ENCODE measurements around the gene CEP135.
"Not testable (repeated sequence)": the region's sequence is repeated elsewhere in the genome, so short reads cannot be mapped to it uniquely, and the experiment has no call there.

The CEP135 gene

GRCh38 chr4:56008206-56008605 lies 59.5 kb downstream of the CEP135 start:
- no peak for DNase-seq (ENCODE audit: low spot score)

- DNase-seq (ENCODE audit: low spot score): no peak
Observed at GRCh38 chr4:56026596-56026995, 77.9 kb downstream of the CEP135 start.

- no peak for DNase-seq (ENCODE audit: low spot score)
Observed at GRCh38 chr4:56028165-56028564, 79.4 kb downstream of the CEP135 start.

GRCh38 chr4:56038487-56039162 lies 89.9 kb downstream of the CEP135 start:
- no peak for DNase-seq (ENCODE audit: low spot score)

GRCh38 chr4:56040842-56041241 lies 92.1 kb downstream of the CEP135 start:
- no peak for DNase-seq (ENCODE audit: low spot score)

- no peak for DNase-seq (ENCODE audit: low spot score)
Observed at GRCh38 chr4:56042225-56042624, 93.5 kb downstream of the CEP135 start.

GRCh38 chr4:56048383-56048701 lies 99.6 kb downstream of the CEP135 start:
- DNase-seq (ENCODE audit: low spot score): peak; percentile 65

GRCh38 chr4:56048702-56049431 lies 100.1 kb downstream of the CEP135 start:
- DNase-seq (ENCODE audit: low spot score): peak; percentile 47

GRCh38 chr4:56050625-56051024 lies 101.9 kb downstream of the CEP135 start:
- DNase-seq (ENCODE audit: low spot score): no peak

- no peak for DNase-seq (ENCODE audit: low spot score)
Observed at GRCh38 chr4:56051029-56051709, 102.4 kb downstream of the CEP135 start.

- DNase-seq (ENCODE audit: low spot score): no peak
Observed at GRCh38 chr4:56051710-56052075, 102.9 kb downstream of the CEP135 start.

GRCh38 chr4:56052481-56052880 lies 103.7 kb downstream of the CEP135 start:
- DNase-seq (ENCODE audit: low spot score): no peak

- no peak for DNase-seq (ENCODE audit: low spot score)
Observed at GRCh38 chr4:56052966-56053365, 104.2 kb downstream of the CEP135 start.

- DNase-seq (ENCODE audit: low spot score): no peak
Observed at GRCh38 chr4:56055027-56055977, 106.6 kb downstream of the CEP135 start.

- DNase-seq (ENCODE audit: low spot score): no peak
Observed at GRCh38 chr4:56055991-56056390, 107.2 kb downstream of the CEP135 start.

GRCh38 chr4:56058555-56058954 lies 109.8 kb downstream of the CEP135 start:
- no peak for DNase-seq (ENCODE audit: low spot score)

- no peak for DNase-seq (ENCODE audit: low spot score)
Observed at GRCh38 chr4:56060036-56060435, 111.3 kb downstream of the CEP135 start.

- DNase-seq (ENCODE audit: low spot score): no peak
Observed at GRCh38 chr4:56062106-56062505, 113.4 kb downstream of the CEP135 start.

- no peak for DNase-seq (ENCODE audit: low spot score)
Observed at GRCh38 chr4:56062526-56063145, 113.9 kb downstream of the CEP135 start.

- no peak for DNase-seq (ENCODE audit: low spot score)
Observed at GRCh38 chr4:56066493-56066892, 117.7 kb downstream of the CEP135 start.

- no peak for DNase-seq (ENCODE audit: low spot score)
Observed at GRCh38 chr4:56067826-56068225, 119.1 kb downstream of the CEP135 start.

- DNase-seq (ENCODE audit: low spot score): not testable (repeated sequence)
Observed at GRCh38 chr4:56072730-56073129, 124.0 kb downstream of the CEP135 start.
